Activated CD8-positive, alpha-beta memory T cell treated with anti-CD3 and anti-CD28 coated beads for 1 hour (primary cell): Measurements from ENCODE around the gene ZNF683.

ENCODE experiments used
- DNase-seq, 2 donors: peaks; one replicate each; pipeline ENCODE4 v3.0.0-alpha.2; 2020; ENCODE audit warnings: low read depth in 1 of 2; ENCODE audit errors: extremely low read depth in 1 of 2

Gene ZNF683

DNA sequence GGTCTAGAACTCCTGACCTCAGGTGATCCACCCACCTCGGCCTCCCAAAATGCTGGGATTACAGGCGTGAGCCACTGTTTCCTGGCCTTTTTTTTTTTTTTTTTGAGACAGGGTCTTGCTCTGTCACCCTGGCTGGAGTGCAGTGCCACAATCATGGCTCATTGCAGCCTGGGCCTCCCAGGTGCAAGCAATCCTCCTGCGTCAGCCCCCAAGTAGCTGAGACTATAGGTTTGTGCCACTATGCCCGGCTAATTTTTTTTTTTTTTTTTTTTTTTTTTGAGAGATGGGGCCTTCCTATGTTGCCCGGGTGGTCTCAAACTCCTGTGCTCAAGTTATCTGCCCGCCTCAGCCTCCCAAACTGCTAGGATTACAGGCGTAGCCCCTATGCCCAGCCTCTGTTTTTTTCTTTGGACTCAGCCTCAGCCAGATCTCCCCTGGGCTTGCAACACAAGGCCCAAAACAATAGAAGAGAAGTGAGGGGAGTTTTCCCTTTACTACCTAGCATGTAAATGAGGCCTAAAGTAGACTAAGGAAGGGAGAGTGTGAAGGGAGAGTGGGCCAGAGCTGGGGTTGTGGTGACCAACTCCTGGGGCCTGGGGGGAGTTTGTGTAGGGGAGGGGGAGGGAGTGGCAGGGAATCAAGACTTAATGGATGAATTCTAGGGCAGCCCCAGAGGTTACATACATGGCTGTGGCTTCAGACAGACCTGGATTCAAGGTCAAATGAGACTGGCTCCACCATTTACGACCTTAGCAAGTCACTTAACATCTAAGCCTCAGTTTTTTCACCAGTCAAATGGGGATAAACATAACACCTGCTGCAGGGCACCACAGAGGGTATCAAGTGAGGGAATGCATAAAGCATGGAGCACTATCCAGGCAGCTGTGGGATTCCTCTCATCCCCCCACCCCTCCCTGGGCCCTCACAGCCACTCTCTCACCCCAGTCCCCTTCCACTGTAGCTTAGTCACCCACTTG is 56.4 kb downstream of the ZNF683 start:
- no peak for DNase-seq

DNA sequence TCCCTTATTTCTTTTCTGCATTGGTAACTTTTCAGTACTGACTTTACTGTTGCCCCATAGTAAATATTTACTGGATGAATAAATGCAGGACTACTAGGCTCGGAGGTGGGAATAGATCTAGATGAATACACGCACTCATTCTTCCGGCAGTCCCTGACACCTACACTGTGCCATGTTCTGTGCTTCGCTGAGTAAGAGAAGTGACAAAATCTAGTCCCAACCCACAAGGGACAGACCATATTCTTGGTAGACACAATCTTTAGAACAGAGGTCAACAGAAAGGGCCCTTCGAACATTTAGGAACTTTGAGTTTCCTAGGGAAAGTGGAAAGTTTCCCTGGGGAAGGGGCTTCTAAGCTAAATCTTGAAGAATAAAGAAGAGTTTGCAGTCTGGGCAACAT is 58.0 kb downstream of the ZNF683 start:
- no peak for DNase-seq
